ENCODE results near the gene ZNF423. TPM values are rescaled to one million over a fixed set of nuclear protein-coding genes. Genes with fewer than 3 reads are reported as not detected.

The ZNF423 gene
- total and polyA plus RNA-seq, 2 of the 13 experiments (the other 11 are each of a cell fraction or from before 2014, with no cell fraction given), result 0.07 to 0.31 TPM

- TF ChIP-seq SNAPC4 (CRISPR knock-in tag; IDR thresholded peaks at IDR 0.05) (no peak), KAT8 (CRISPR knock-in tag; IDR thresholded peaks at IDR 0.05) (no peak), ZNF891 (CRISPR knock-in tag; IDR thresholded peaks at IDR 0.05) (no peak), HNF1B (CRISPR knock-in tag; IDR thresholded peaks at IDR 0.05) (no peak), CSRNP1 (CRISPR knock-in tag; IDR thresholded peaks at IDR 0.05) (no peak)
Measured at GRCh38 chr16:49566432-49566831, 289.5 kb downstream of the ZNF423 start (continued).

Measured in HepG2 (cell line).